A549 (cell line): ENCODE measurements around the gene TOR2A.

Experiments used
- BHLHE40 ChIP-seq: IDR thresholded peaks from 2 replicates; pipeline ENCODE4 v1.6.1; 2012; ENCODE audit warnings: low read depth, low read length, inconsistent platforms
- CBX8 ChIP-seq: fragments of 200-600 bp; sonication (generic); IDR thresholded peaks from 2 replicates; pipeline ENCODE4 v1.6.1; 2016
- CEBPB ChIP-seq, 2 experiments: fragments of >200 bp in 1 of 2; sonication (Bioruptor Twin) in 1 of 2; formaldehyde crosslinking in 1 of 2; IDR thresholded peaks; 2 replicates each; pipeline ENCODE4 v1.6.1; 2012 to 2016
- CHD2 ChIP-seq: fragments of 150-350 bp; IDR thresholded peaks from 2 replicates; pipeline ENCODE4 v1.6.1; 2014; ENCODE audit warnings: low read length; ENCODE audit not compliant: partially characterized antibody
- CTCF ChIP-seq: fragments of >200 bp; sonication (Bioruptor Twin); formaldehyde crosslinking; IDR thresholded peaks from 3 replicates; pipeline ENCODE4 v1.5.1; 2016
- E2F6 ChIP-seq: IDR thresholded peaks from 2 replicates; pipeline ENCODE4 v1.6.1; 2012; ENCODE audit warnings: low read depth, borderline replicate concordance
- HDAC2 ChIP-seq: fragments of 200-600 bp; sonication (generic); IDR thresholded peaks from 2 replicates; pipeline ENCODE4 v1.6.1; 2016
- MAFK ChIP-seq: fragments of 450-650 bp; IDR thresholded peaks from 2 replicates; pipeline ENCODE4 v1.6.1; 2014; ENCODE audit not compliant: partially characterized antibody
- MAX ChIP-seq: IDR thresholded peaks from 2 replicates; pipeline ENCODE4 v1.6.1; 2012
- MYC ChIP-seq: IDR thresholded peaks from 2 replicates; pipeline ENCODE4 v1.6.1; 2012; ENCODE audit warnings: mild to moderate bottlenecking, inconsistent platforms, low read length, improper control_type of control experiment, borderline replicate concordance
- POLR2A ChIP-seq: IDR thresholded peaks from 2 replicates; pipeline ENCODE4 v1.6.1; 2012; ENCODE audit warnings: mild to moderate bottlenecking, low read length
- POLR2AphosphoS2 ChIP-seq: conservative IDR thresholded peaks from 2 replicates; pipeline ENCODE4 v1.6.1; 2012; ENCODE audit warnings: low read length, improper control_type of control experiment, inconsistent platforms
- RFX5 ChIP-seq: fragments of 450-650 bp; IDR thresholded peaks from 2 replicates; pipeline ENCODE4 v1.7.1; 2014; ENCODE audit warnings: antibody characterized with exemption, mild to moderate bottlenecking, moderate library complexity

GRCh38 chr9:127749090-127749787 lies 14.1 kb upstream of the TOR2A start:
- TF ChIP-seq RFX5 (no peak), CHD2 (no peak), CTCF (no peak), E2F6 (no peak), POLR2A (no peak), MYC (no peak), MAFK (no peak), HDAC2 (no peak), POLR2AphosphoS2 (no peak), BHLHE40 (no peak), CBX8 (no peak), CEBPB (IDR thresholded peaks at IDR 0.05) (no peak), MAX (no peak)
